ENCODE data around the gene C1QB. TPM values are rescaled to one million over a fixed set of nuclear protein-coding genes. Genes with fewer than 3 reads are reported as not detected.
A peak's percentile ranks its signal among the peaks of the same experiment; 100 is the strongest.

Gene C1QB
- total and polyA plus RNA-seq, 2 experiments from 2014 or later, result not detected

GRCh38 chr1:22608361-22608760 lies 44.7 kb upstream of the C1QB start:
- no peak for ATAC-seq
- H3K27me3 ChIP-seq (ENCODE audit: insufficient read depth), result no peaks in the 10 kb centered on the region
- H3K27me3 Mint-ChIP-seq (ENCODE audit: insufficient read depth, low read depth, poor library complexity), result peaks cover 24% of the 10 kb centered on the region

GRCh38 chr1:22609291-22609690 lies 43.7 kb upstream of the C1QB start:
- Histone ChIP-seq H4K20me1 (replicated peaks; ENCODE audit: insufficient read depth) (peaks cover 9% of the 10 kb centered on the region; the same call in 1 of the 2 replicates), H3K4me2 (no peak overlapping the region), H3K4me3 (no peak overlapping the region), H3K79me2 (replicated peaks; ENCODE audit: insufficient read depth) (no peaks in the 10 kb centered on the region), H3K27ac (ENCODE audit: low read depth) (no peak overlapping the region), H3K9me2 (ENCODE audit: insufficient read depth) (no peaks in the 10 kb centered on the region), H2AFZ (no peak overlapping the region), H3K27me3 (ENCODE audit: insufficient read depth) (no peaks in the 10 kb centered on the region), H3K4me1 (ENCODE audit: insufficient read depth) (0 out of 2 replicates have a peak, but pooled peaks cover 6% of the 10 kb centered on the region), H3K36me3 (ENCODE audit: insufficient read depth) (no peaks in the 10 kb centered on the region), H3F3A (replicated peaks; ENCODE audit: low read depth) (no peaks in the 10 kb centered on the region)
- H3K4me1 Mint-ChIP-seq, result peaks cover 35% of the 10 kb centered on the region
- no peak overlapping the region for H3K27ac Mint-ChIP-seq
- H3K36me3 Mint-ChIP-seq (ENCODE audit: low read depth), result no peaks in the 10 kb centered on the region
- ATAC-seq (no peak; the same call in 2 of the 3 replicates), DNase-seq (ENCODE audit: low spot score) (no peak)
- no peaks in the 10 kb centered on the region; the same call in 2 of the 3 replicates for H3K9me3 Mint-ChIP-seq
- TF ChIP-seq ETS1 (IDR thresholded peaks at IDR 0.05) (no peak), POLR2AphosphoS5 (IDR thresholded peaks at IDR 0.05; ENCODE audit: low read depth) (no peak), ZNF114 (CRISPR knock-in tag; IDR thresholded peaks at IDR 0.05) (no peak)
- H3K4me3 Mint-ChIP-seq, result no peak overlapping the region
- H3K27me3 Mint-ChIP-seq (ENCODE audit: insufficient read depth, low read depth, poor library complexity), result peaks cover 24% of the 10 kb centered on the region

More at GRCh38 chr1:22608361-22608760, 44.7 kb upstream of the C1QB start:
- Mint-ChIP-seq H3K27ac (no peak overlapping the region), H3K4me1 (peaks cover 42% of the 10 kb centered on the region), H3K4me3 (no peak overlapping the region), H3K9me3 (no peaks in the 10 kb centered on the region; the same call in 2 of the 3 replicates), H3K36me3 (ENCODE audit: low read depth) (no peaks in the 10 kb centered on the region)
- Histone ChIP-seq H3K36me3 (ENCODE audit: insufficient read depth) (no peaks in the 10 kb centered on the region), H3K79me2 (replicated peaks; ENCODE audit: insufficient read depth) (no peaks in the 10 kb centered on the region), H4K20me1 (replicated peaks; ENCODE audit: insufficient read depth) (peaks cover 9% of the 10 kb centered on the region; the same call in 1 of the 2 replicates), H2AFZ (no peak overlapping the region), H3K4me2 (no peak overlapping the region), H3F3A (replicated peaks; ENCODE audit: low read depth) (no peaks in the 10 kb centered on the region), H3K4me1 (ENCODE audit: insufficient read depth) (0 out of 2 replicates have a peak, but pooled peaks cover 6% of the 10 kb centered on the region), H3K4me3 (no peak overlapping the region), H3K9me2 (ENCODE audit: insufficient read depth) (no peaks in the 10 kb centered on the region), H3K27ac (ENCODE audit: low read depth) (no peak overlapping the region)
- no peak for DNase-seq (ENCODE audit: low spot score)
- no peak for TF ChIP-seq REST (IDR thresholded peaks at IDR 0.05; ENCODE audit: unreplicated experiment)

GRCh38 chr1:22611530-22611947 lies 41.5 kb upstream of the C1QB start:
- no peaks in the 10 kb centered on the region for H3K79me2 ChIP-seq (replicated peaks; ENCODE audit: insufficient read depth)
- no peaks in the 10 kb centered on the region for H3K27me3 ChIP-seq (ENCODE audit: insufficient read depth)
- Mint-ChIP-seq H3K27ac (no peak overlapping the region), H3K36me3 (ENCODE audit: low read depth) (no peaks in the 10 kb centered on the region), H3K4me3 (no peak overlapping the region), H3K9me3 (no peaks in the 10 kb centered on the region; the same call in 2 of the 3 replicates), H3K27me3 (ENCODE audit: insufficient read depth, low read depth, poor library complexity) (peaks cover 26% of the 10 kb centered on the region), H3K4me1 (peaks cover 30% of the 10 kb centered on the region)
- no peak overlapping the region for H2AFZ ChIP-seq
- H3K4me2 ChIP-seq, result no peak overlapping the region
- peaks cover 3% of the 10 kb centered on the region; the same call in 1 of the 2 replicates for H4K20me1 ChIP-seq (replicated peaks; ENCODE audit: insufficient read depth)
- H3K27ac ChIP-seq (ENCODE audit: low read depth), result no peak overlapping the region
- no peaks in the 10 kb centered on the region for H3K9me2 ChIP-seq (ENCODE audit: insufficient read depth)
- peak; percentile 90 for DNase-seq (ENCODE audit: low spot score)
- H3K4me1 ChIP-seq (ENCODE audit: insufficient read depth), result 0 out of 2 replicates have a peak, but pooled peaks cover 6% of the 10 kb centered on the region
- no peak for TF ChIP-seq JUNB (IDR thresholded peaks at IDR 0.05; ENCODE audit: unreplicated experiment)
- no peak for TF ChIP-seq ZNF114 (CRISPR knock-in tag; IDR thresholded peaks at IDR 0.05)
- no peak for TF ChIP-seq NANOG (IDR thresholded peaks at IDR 0.05; ENCODE audit: borderline replicate concordance)
- peak; percentile 98 for TF ChIP-seq REST (IDR thresholded peaks at IDR 0.05; ENCODE audit: unreplicated experiment)
- no peak for TF ChIP-seq EZH2 (IDR thresholded peaks at IDR 0.05; ENCODE audit: low read depth, unreplicated experiment)
- no peak overlapping the region for H3K4me3 ChIP-seq
- ATAC-seq, result peak; percentile 89
- no peaks in the 10 kb centered on the region for H3K36me3 ChIP-seq (ENCODE audit: insufficient read depth)
- H3F3A ChIP-seq (replicated peaks; ENCODE audit: low read depth), result no peaks in the 10 kb centered on the region

All from GM23338 (cell line).